ENCODE measurements around the gene IPO7.

IPO7 gene

GRCh38 chr11:9396310-9396709, 11.9 kb downstream of the IPO7 start:
- Histone ChIP-seq H3K79me2 (ENCODE audit: insufficient read depth, low read length) (peaks cover 99% of the 10 kb centered on the region), H3F3A (ENCODE audit: insufficient read depth) (peaks cover 22% of the 10 kb centered on the region), H3K9me3 (ENCODE audit: insufficient read depth, low read length) (no peaks in the 10 kb centered on the region), H3K27ac (ENCODE audit: low read depth, low read length) (no peak overlapping the region), H3K36me3 (ENCODE audit: low read length) (peaks cover 28% of the 10 kb centered on the region), H3K4me3 (ENCODE audit: insufficient read depth, low read length, poor library complexity, severe bottlenecking) (no peak overlapping the region), H4K20me1 (ENCODE audit: low read depth, low read length) (peaks cover 68% of the 10 kb centered on the region), H3K4me2 (ENCODE audit: low read depth, low read length, poor library complexity, severe bottlenecking) (peak overlapping the region; percentile 1), H3K9ac (ENCODE audit: low read length) (no peak overlapping the region), H3K9me2 (replicated peaks; ENCODE audit: insufficient read depth, low read length) (no peaks in the 10 kb centered on the region), H2AFZ (ENCODE audit: low read depth, low read length, severe bottlenecking) (no peak overlapping the region), H3K27me3 (ENCODE audit: low read length) (no peaks in the 10 kb centered on the region)
- TF ChIP-seq EZH2phosphoT487 (conservative IDR thresholded peaks at IDR 0.05; ENCODE audit: low read length), result no peak
- no peak for TF ChIP-seq CTCF (IDR thresholded peaks at IDR 0.05; ENCODE audit: insufficient read depth, low read length, poor library complexity, severe bottlenecking)

- Histone ChIP-seq H2AFZ (ENCODE audit: low read depth, low read length, severe bottlenecking) (no peak overlapping the region), H3K27me3 (ENCODE audit: low read length) (no peaks in the 10 kb centered on the region), H3F3A (ENCODE audit: insufficient read depth) (peaks cover 26% of the 10 kb centered on the region), H3K36me3 (ENCODE audit: low read length) (peaks cover 33% of the 10 kb centered on the region), H3K9me2 (replicated peaks; ENCODE audit: insufficient read depth, low read length) (no peaks in the 10 kb centered on the region), H3K9me3 (ENCODE audit: insufficient read depth, low read length) (no peaks in the 10 kb centered on the region), H3K4me2 (ENCODE audit: low read depth, low read length, poor library complexity, severe bottlenecking) (peak overlapping the region; percentile 1), H3K4me3 (ENCODE audit: insufficient read depth, low read length, poor library complexity, severe bottlenecking) (no peak overlapping the region), H4K20me1 (ENCODE audit: low read depth, low read length) (peaks cover 71% of the 10 kb centered on the region), H3K9ac (ENCODE audit: low read length) (no peak overlapping the region), H3K79me2 (ENCODE audit: insufficient read depth, low read length) (peaks cover 99% of the 10 kb centered on the region), H3K27ac (ENCODE audit: low read depth, low read length) (no peak overlapping the region)
- TF ChIP-seq EZH2phosphoT487 (conservative IDR thresholded peaks at IDR 0.05; ENCODE audit: low read length) (no peak), CTCF (IDR thresholded peaks at IDR 0.05; ENCODE audit: insufficient read depth, low read length, poor library complexity, severe bottlenecking) (no peak)
Observed at GRCh38 chr11:9396752-9397151, 12.3 kb downstream of the IPO7 start.

GRCh38 chr11:9397746-9398680, 13.6 kb downstream of the IPO7 start:
- Histone ChIP-seq H3K4me3 (ENCODE audit: insufficient read depth, low read length, poor library complexity, severe bottlenecking) (no peak overlapping the region), H3K27me3 (ENCODE audit: low read length) (no peaks in the 10 kb centered on the region), H3K27ac (ENCODE audit: low read depth, low read length) (no peak overlapping the region), H3K79me2 (ENCODE audit: insufficient read depth, low read length) (peaks cover 99% of the 10 kb centered on the region), H3F3A (ENCODE audit: insufficient read depth) (peaks cover 27% of the 10 kb centered on the region), H3K9me2 (replicated peaks; ENCODE audit: insufficient read depth, low read length) (no peaks in the 10 kb centered on the region), H3K9me3 (ENCODE audit: insufficient read depth, low read length) (no peaks in the 10 kb centered on the region), H2AFZ (ENCODE audit: low read depth, low read length, severe bottlenecking) (no peak overlapping the region), H3K36me3 (ENCODE audit: low read length) (peaks cover 31% of the 10 kb centered on the region), H4K20me1 (ENCODE audit: low read depth, low read length) (peaks cover 69% of the 10 kb centered on the region), H3K4me2 (ENCODE audit: low read depth, low read length, poor library complexity, severe bottlenecking) (no peak overlapping the region), H3K9ac (ENCODE audit: low read length) (no peak overlapping the region)
- TF ChIP-seq EZH2phosphoT487 (conservative IDR thresholded peaks at IDR 0.05; ENCODE audit: low read length) (no peak), CTCF (IDR thresholded peaks at IDR 0.05; ENCODE audit: insufficient read depth, low read length, poor library complexity, severe bottlenecking) (no peak)
